Activated B cell treated with CpG ODN at 0.5 μM for 24 hours (primary cell): ENCODE data around the gene TBXAS1. TPM values are rescaled to one million over a fixed set of nuclear protein-coding genes. Genes with fewer than 3 reads are reported as not detected.
A peak's percentile ranks its signal among the peaks of the same experiment; 100 is the strongest.
"Not testable (repeated sequence)": the region's sequence is repeated elsewhere in the genome, so short reads cannot be mapped to it uniquely, and the experiment has no call there.

Experiments used
- ATAC-seq: fragments of 200-7000 bp; cut with Tn5 transposase; one replicate; pipeline ENCODE4 v1.10.0; 2021; ENCODE audit warnings: low read depth, mild to moderate bottlenecking, moderate library complexity
- CTCF ChIA-PET: fragments of 350-600 bp; sonication (Branson Sonifier 250); formaldehyde crosslinking; loops from one replicate; lab custom pipeline; 2021; ENCODE audit warnings: antibody characterized with exemption; lab: Charles Lee
- POLR2A ChIA-PET: fragments of 350-600 bp; sonication (Branson Sonifier 250); formaldehyde crosslinking; loops from one replicate; lab custom pipeline; 2021; ENCODE audit warnings: antibody characterized with exemption; lab: Charles Lee
- DNase-seq: peaks from one replicate; pipeline ENCODE4 v3.0.0; 2022
- H3K27ac Mint-ChIP-seq: one replicate; pipeline ENCODE4 v1.8.0; 2020; ENCODE audit warnings: mixed read lengths
- H3K27me3 Mint-ChIP-seq: one replicate; pipeline ENCODE4 v1.8.0; 2021; ENCODE audit warnings: mixed read lengths
- H3K36me3 Mint-ChIP-seq: one replicate; pipeline ENCODE4 v1.8.0; 2021; ENCODE audit warnings: low read depth, mixed read lengths
- H3K4me1 Mint-ChIP-seq: one replicate; pipeline ENCODE4 v1.8.0; 2021; ENCODE audit warnings: mixed read lengths
- H3K4me3 Mint-ChIP-seq: one replicate; pipeline ENCODE4 v1.8.0; 2020; ENCODE audit warnings: mild to moderate bottlenecking, mixed read lengths
- H3K9me3 Mint-ChIP-seq: one replicate; pipeline ENCODE4 v1.8.0; 2020; ENCODE audit warnings: mixed read lengths
- CTCF ChIP-seq: fragments of 200-600 bp; IDR thresholded peaks from one replicate; pipeline ENCODE4 v1.8.0; 2022; ENCODE audit warnings: antibody characterized with exemption, mild to moderate bottlenecking
- intact Hi-C: fragments of 100-400 bp; cut with micrococcal nuclease; formaldehyde crosslinking; loops from one replicate; pipeline ENCODE4 v1.15.1; 2024
- total RNA-seq: library from RNA; stranded (reverse); gene quantifications from 2 replicates; pipeline ENCODE4 v1.2.3, GENCODE V29; 2022

Gene TBXAS1
- total RNA-seq, 1 donor from 2014 or later, result 3.8 TPM

DNA sequence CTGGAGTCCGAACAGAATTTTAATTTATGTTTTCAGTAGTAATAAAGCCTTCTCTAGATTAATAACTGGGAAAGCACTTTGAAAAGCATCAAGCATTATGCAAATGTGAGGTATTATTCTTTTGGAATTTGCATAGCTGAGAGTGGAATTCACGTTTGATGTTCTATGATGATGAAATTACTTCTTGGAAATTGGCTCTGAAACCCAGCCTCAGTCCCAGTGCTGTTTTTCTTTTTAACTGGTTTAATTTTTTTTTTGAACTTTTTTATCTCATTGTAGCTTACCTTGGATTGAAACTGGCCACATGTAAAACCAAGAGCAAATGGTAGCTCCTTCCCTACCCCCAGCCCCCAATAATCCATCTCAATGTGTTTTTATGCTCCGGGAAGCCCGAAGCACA lies 1.2 kb downstream of the TBXAS1 start:
- ChIA-PET CTCF (no interaction called here), POLR2A (interaction anchor here (0.9 kb wide), 1 partner anchor 11 kb away, joined by 3 read pairs; no protein-coding TSS in a partner anchor)
- DNase-seq (no peak), ATAC-seq (no peak)
- intact Hi-C loops, result no loop called here
- TF ChIP-seq CTCF, result no peak
- H3K27ac Mint-ChIP-seq, result no peak overlapping the region
- peak overlapping the region; percentile 74 for H3K4me3 Mint-ChIP-seq
- no peaks in the 10 kb centered on the region for H3K27me3 Mint-ChIP-seq
- H3K36me3 Mint-ChIP-seq, result no peaks in the 10 kb centered on the region
- H3K4me1 Mint-ChIP-seq, result peaks cover 34% of the 10 kb centered on the region
- peaks cover 12% of the 10 kb centered on the region for H3K9me3 Mint-ChIP-seq

DNA sequence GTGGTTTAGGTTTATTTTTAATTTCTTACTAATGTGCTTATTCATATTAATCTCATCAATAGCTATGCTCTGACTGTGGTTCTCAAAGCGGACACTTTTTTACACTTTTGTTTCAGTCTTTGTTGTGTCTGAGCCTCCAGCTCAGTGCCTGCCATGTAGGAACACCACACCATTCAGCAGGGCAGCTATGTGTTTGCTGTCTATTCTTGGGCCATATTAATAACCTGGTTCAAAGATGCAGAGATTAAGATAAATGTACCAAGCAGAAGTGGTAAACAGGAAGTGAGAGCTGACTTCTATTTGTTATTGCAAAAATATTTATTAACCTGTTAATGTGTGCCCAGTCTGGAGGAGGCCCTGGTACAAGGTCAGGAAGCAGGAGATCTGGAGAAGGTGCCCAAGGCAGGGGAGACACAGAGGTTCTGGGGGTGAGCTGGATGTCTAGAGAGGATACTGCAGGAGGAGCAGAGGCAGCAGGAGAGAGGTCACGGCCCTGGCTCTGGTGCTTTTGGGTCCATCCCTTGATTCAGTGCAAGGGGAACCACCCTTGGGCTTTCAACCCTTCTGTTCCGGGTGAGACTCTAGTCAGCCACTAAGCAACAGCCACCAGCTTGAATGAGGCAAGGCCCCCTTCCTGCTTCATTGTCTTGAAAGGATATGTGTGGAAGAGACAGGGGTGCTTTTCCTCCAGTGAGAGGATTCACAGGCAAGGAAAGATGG lies 1.9 kb downstream of the TBXAS1 start:
- peaks cover 34% of the 10 kb centered on the region for H3K4me1 Mint-ChIP-seq
- intact Hi-C loops, result no loop called here
- peaks cover 12% of the 10 kb centered on the region for H3K9me3 Mint-ChIP-seq
- DNase-seq (no peak), ATAC-seq (no peak)
- no peak for TF ChIP-seq CTCF
- H3K27me3 Mint-ChIP-seq, result no peaks in the 10 kb centered on the region
- no peaks in the 10 kb centered on the region for H3K36me3 Mint-ChIP-seq
- peak overlapping the region; percentile 5 for H3K27ac Mint-ChIP-seq
- no peak overlapping the region for H3K4me3 Mint-ChIP-seq
- ChIA-PET CTCF (no interaction called here), POLR2A (no interaction called here)

DNA sequence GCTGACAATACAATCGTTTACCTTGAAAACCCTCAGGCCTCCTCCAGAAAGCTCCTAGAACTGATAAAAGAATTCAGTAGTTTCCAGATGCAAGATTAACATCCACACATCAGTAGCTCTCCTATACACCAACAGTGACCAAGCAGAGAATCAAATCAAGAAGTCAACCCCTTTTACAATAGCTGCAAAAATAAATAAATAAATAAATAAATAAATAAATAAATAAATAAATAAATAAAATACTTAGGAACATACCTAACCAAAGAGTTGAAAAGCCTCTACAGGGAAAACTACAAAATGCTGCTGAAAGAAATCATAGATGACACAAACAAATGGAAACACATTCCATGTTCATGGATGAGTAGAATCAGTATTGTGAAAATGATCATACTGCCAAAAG lies 6.8 kb downstream of the TBXAS1 start:
- peaks cover 16% of the 10 kb centered on the region for H3K9me3 Mint-ChIP-seq
- H3K27me3 Mint-ChIP-seq, H3K4me3 Mint-ChIP-seq, DNase-seq, CTCF ChIA-PET, H3K36me3 Mint-ChIP-seq, ATAC-seq, intact Hi-C loops, H3K27ac Mint-ChIP-seq, H3K4me1 Mint-ChIP-seq, POLR2A ChIA-PET: not testable (repeated sequence)

GRCh38 chr7:139837291-139837690 lies 8.2 kb downstream of the TBXAS1 start:
- intact Hi-C loops, result not testable (repeated sequence)

GRCh38 chr7:139838276-139838675 lies 9.2 kb downstream of the TBXAS1 start:
- H3K9me3 Mint-ChIP-seq, result peaks cover 11% of the 10 kb centered on the region
- H3K27me3 Mint-ChIP-seq, result no peaks in the 10 kb centered on the region
- peaks cover 12% of the 10 kb centered on the region for H3K4me1 Mint-ChIP-seq
- POLR2A ChIA-PET, result interaction anchor here (0.5 kb wide), 1 partner anchor 487 kb away, joined by 5 read pairs; no protein-coding TSS in a partner anchor
- CTCF ChIA-PET, result no interaction called here
- no peak overlapping the region for H3K27ac Mint-ChIP-seq
- DNase-seq, result no peak
- intact Hi-C loops, result no loop called here
- H3K36me3 Mint-ChIP-seq, result no peaks in the 10 kb centered on the region
- H3K4me3 Mint-ChIP-seq, result no peak overlapping the region
- no peak for TF ChIP-seq CTCF
- ATAC-seq, result no peak

More at GRCh38 chr7:139837291-139837690, 8.2 kb downstream of the TBXAS1 start:
- CTCF ChIA-PET, H3K36me3 Mint-ChIP-seq, POLR2A ChIA-PET, H3K27ac Mint-ChIP-seq, H3K4me3 Mint-ChIP-seq, ATAC-seq, H3K27me3 Mint-ChIP-seq, DNase-seq, H3K4me1 Mint-ChIP-seq: not testable (repeated sequence)
- H3K9me3 Mint-ChIP-seq, result peaks cover 16% of the 10 kb centered on the region

- Mint-ChIP-seq H3K27ac (no peak overlapping the region), H3K4me3 (no peak overlapping the region), H3K36me3 (no peaks in the 10 kb centered on the region), H3K4me1 (peaks cover 12% of the 10 kb centered on the region), H3K9me3 (peaks cover 11% of the 10 kb centered on the region), H3K27me3 (no peaks in the 10 kb centered on the region)
- DNase-seq (no peak), ATAC-seq (no peak)
- TF ChIP-seq CTCF, result no peak
- intact Hi-C loops, result no loop called here
- ChIA-PET CTCF (no interaction called here), POLR2A (interaction anchor here (0.5 to 0.7 kb wide), 2 partner anchors 96 to 486 kb away, joined by 5 to 7 read pairs; no protein-coding TSS in a partner anchor)
These were observed 9.8 kb downstream of the TBXAS1 start for GRCh38 chr7:139838876-139839275.
